Urinary bladder (tissue), 4 donors: ENCODE data around the gene NHEJ1. TPM values are rescaled to one million over a fixed set of nuclear protein-coding genes. Genes with fewer than 3 reads are reported as not detected.

Experiments used
- DNase-seq: peaks from one replicate; pipeline ENCODE4 v3.0.0-alpha.2; 2015; ENCODE audit errors: extremely low spot score
- H3K27ac ChIP-seq: one replicate; pipeline ENCODE4 v1.5.1; 2013; ENCODE audit warnings: low read depth, mild to moderate bottlenecking, moderate library complexity
- H3K36me3 ChIP-seq: one replicate; pipeline ENCODE4 v1.6.1; 2013; ENCODE audit warnings: mild to moderate bottlenecking, moderate library complexity; ENCODE audit not compliant: insufficient read depth
- H3K4me1 ChIP-seq: one replicate; pipeline ENCODE4 v1.6.1; 2013; ENCODE audit warnings: mild to moderate bottlenecking, moderate library complexity; ENCODE audit not compliant: insufficient read depth
- H3K4me3 ChIP-seq: one replicate; pipeline ENCODE4 v1.5.1; 2013; ENCODE audit warnings: low read depth, low read length
- WGBS: extraction: QIAGEN DNeasy Blood & Tissue Kit; methylation state at CpG from one replicate; pipeline ENCODE4 v1.1.7; 2013; 5-methylcytosine and 5-hydroxymethylcytosine counted together
- polyA plus RNA-seq: library from polyadenylated mRNA; stranded (reverse); fragments of 200-250 nt; gene quantifications from one replicate; pipeline ENCODE4 v1.2.3, GENCODE V29; 2013
- total RNA-seq: library from RNA; depleted of rRNA; stranded (reverse); fragments of >200 nt; gene quantifications from one replicate; pipeline ENCODE4 v1.2.3, GENCODE V29; 2014
- donor health status: healthy with polysubstance abuse.
- donor health status: healthy.

The NHEJ1 gene
- total and polyA plus RNA-seq, 2 donors, result 13.3 to 17.6 TPM

- Histone ChIP-seq H3K4me3 (no peak overlapping the region), H3K4me1 (no peaks in the 10 kb centered on the region), H3K36me3 (peaks cover 5% of the 10 kb centered on the region), H3K27ac (no peak overlapping the region)
- 51% methylated on average over 5 of the region's 5 CpGs for WGBS
- no peak for DNase-seq
Measured at GRCh38 chr2:219167997-219168396, 7.4 kb upstream of the NHEJ1 start.

- H3K27ac ChIP-seq, result no peak overlapping the region
- no peak for DNase-seq
- no peaks in the 10 kb centered on the region for H3K4me1 ChIP-seq
- no peak overlapping the region for H3K4me3 ChIP-seq
- no peaks in the 10 kb centered on the region for H3K36me3 ChIP-seq
- 85% methylated on average over 10 of the region's 10 CpGs for WGBS
Measured at GRCh38 chr2:219165058-219165911, 4.7 kb upstream of the NHEJ1 start.

DNA sequence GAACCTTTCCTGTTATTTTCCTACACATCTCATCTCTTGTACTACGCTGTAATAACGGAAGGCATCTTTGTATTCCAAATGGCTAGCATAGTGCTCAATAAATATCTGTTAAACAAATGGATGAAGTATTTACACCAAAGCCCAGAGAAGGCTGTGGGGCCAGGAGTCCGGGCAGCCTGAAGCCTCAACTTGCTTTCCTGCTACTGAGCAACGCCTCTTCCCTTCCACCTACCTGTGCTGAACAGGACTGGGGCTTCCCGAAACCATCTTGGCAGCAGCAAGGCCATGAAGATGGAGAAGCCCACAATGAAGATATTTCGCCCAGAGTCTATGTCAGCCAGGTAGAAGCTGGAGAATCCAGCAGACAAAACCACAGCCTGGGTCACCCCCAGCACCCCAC, 2.5 kb upstream of the NHEJ1 start:
- H3K4me1 ChIP-seq, result no peaks in the 10 kb centered on the region
- no peak overlapping the region for H3K27ac ChIP-seq
- 88% methylated on average over 6 of the region's 6 CpGs for WGBS
- no peak for DNase-seq
- no peak overlapping the region for H3K4me3 ChIP-seq
- no peaks in the 10 kb centered on the region for H3K36me3 ChIP-seq

DNA sequence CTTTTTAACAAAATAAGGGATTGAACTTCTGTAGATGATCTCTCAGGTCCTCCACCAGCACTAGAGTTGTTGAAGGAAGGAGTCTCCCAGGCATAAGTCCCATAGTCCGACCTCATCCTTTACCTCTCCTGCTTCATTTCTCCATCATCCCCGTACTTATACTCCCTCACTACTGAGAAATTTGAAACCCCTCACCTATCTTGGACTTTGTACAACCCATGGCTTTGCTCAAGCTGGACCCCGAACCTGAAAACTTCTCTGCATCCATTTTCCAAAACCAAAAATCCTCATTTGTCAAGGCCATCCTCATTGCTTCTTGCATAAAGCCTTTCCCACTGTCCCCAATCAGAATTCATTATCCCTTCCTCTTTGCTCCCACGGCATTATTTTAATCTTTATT, 482 bp upstream of the NHEJ1 start:
- H3K36me3 ChIP-seq, result no peaks in the 10 kb centered on the region
- no peak for DNase-seq
- H3K4me1 ChIP-seq, result no peaks in the 10 kb centered on the region
- 71% methylated on average over 4 of the region's 4 CpGs for WGBS
- H3K4me3 ChIP-seq, result peak overlapping the region; percentile 45
- peak overlapping the region; percentile 90 for H3K27ac ChIP-seq

- WGBS, result 7% methylated on average over 18 of the region's 18 CpGs
- no peak for DNase-seq
- H3K27ac ChIP-seq, result peak overlapping the region; percentile 15
- H3K36me3 ChIP-seq, result no peaks in the 10 kb centered on the region
- H3K4me3 ChIP-seq, result peak overlapping the region; percentile 45
- no peaks in the 10 kb centered on the region for H3K4me1 ChIP-seq
Measured at GRCh38 chr2:219159771-219160185, 837 bp downstream of the NHEJ1 start.

GRCh38 chr2:219158586-219158985, 2.0 kb downstream of the NHEJ1 start:
- no peak overlapping the region for H3K4me3 ChIP-seq
- no peak for DNase-seq
- H3K4me1 ChIP-seq, result no peaks in the 10 kb centered on the region
- 76% methylated on average over 3 of the region's 3 CpGs for WGBS
- peaks cover under 1% of the 10 kb centered on the region for H3K36me3 ChIP-seq
- no peak overlapping the region for H3K27ac ChIP-seq

GRCh38 chr2:219158025-219158424, 2.6 kb downstream of the NHEJ1 start:
- no peak overlapping the region for H3K4me3 ChIP-seq
- no peak overlapping the region for H3K27ac ChIP-seq
- H3K4me1 ChIP-seq, result no peaks in the 10 kb centered on the region
- H3K36me3 ChIP-seq, result peaks cover 2% of the 10 kb centered on the region
- DNase-seq, result no peak
- 97% methylated on average over 4 of the region's 4 CpGs for WGBS

GRCh38 chr2:219157396-219157795, 3.2 kb downstream of the NHEJ1 start:
- peaks cover 2% of the 10 kb centered on the region for H3K36me3 ChIP-seq
- no peak overlapping the region for H3K4me3 ChIP-seq
- DNase-seq, result no peak
- H3K27ac ChIP-seq, result no peak overlapping the region
- H3K4me1 ChIP-seq, result no peaks in the 10 kb centered on the region
- 90% methylated on average over 8 of the region's 8 CpGs for WGBS

- Histone ChIP-seq H3K4me3 (no peak overlapping the region), H3K27ac (no peak overlapping the region), H3K36me3 (peaks cover 2% of the 10 kb centered on the region), H3K4me1 (no peaks in the 10 kb centered on the region)
- WGBS, result 13% methylated on average over 4 of the region's 4 CpGs
- DNase-seq, result peak; percentile 66
Measured at GRCh38 chr2:219155054-219155644, 5.5 kb downstream of the NHEJ1 start.

GRCh38 chr2:219149667-219150066, 10.9 kb downstream of the NHEJ1 start:
- 9% methylated on average over 1 of the region's 1 CpG for WGBS
- no peak for DNase-seq
- peaks cover 7% of the 10 kb centered on the region for H3K36me3 ChIP-seq
- H3K27ac ChIP-seq, result no peak overlapping the region
- H3K4me3 ChIP-seq, result no peak overlapping the region
- no peaks in the 10 kb centered on the region for H3K4me1 ChIP-seq

DNA sequence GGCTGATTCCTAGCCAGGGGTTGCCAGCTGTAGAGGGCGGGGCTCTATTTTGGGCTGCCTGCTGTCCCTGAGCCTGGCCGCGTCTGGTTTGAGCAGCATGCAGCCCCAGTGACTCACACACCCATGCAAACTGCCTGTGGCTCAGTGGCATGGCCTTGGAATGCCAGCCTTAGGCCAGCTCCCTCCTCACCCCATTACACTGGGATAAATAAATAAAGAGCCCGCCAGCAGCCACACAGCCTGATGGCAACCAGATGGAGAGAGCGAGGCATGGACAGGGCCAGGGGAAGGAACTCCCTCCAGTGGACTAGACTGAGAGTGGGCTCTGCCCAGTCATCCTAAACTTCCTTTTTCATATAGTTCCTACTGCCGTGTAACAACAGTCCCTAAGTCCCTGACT, 18.3 kb downstream of the NHEJ1 start:
- Histone ChIP-seq H3K4me3 (no peak overlapping the region), H3K4me1 (no peaks in the 10 kb centered on the region), H3K36me3 (peaks cover 14% of the 10 kb centered on the region), H3K27ac (no peak overlapping the region)
- 87% methylated on average over 6 of the region's 6 CpGs for WGBS
- DNase-seq, result no peak

- Histone ChIP-seq H3K4me3 (no peak overlapping the region), H3K27ac (no peak overlapping the region), H3K36me3 (peaks cover 11% of the 10 kb centered on the region), H3K4me1 (no peaks in the 10 kb centered on the region)
- 91% methylated on average over 3 of the region's 3 CpGs for WGBS
- no peak for DNase-seq
Measured at GRCh38 chr2:219140722-219141121, 19.9 kb downstream of the NHEJ1 start.

GRCh38 chr2:219133976-219134375, 26.6 kb downstream of the NHEJ1 start:
- DNase-seq, result no peak
- no peak overlapping the region for H3K27ac ChIP-seq
- no peaks in the 10 kb centered on the region for H3K36me3 ChIP-seq
- H3K4me3 ChIP-seq, result no peak overlapping the region
- no peaks in the 10 kb centered on the region for H3K4me1 ChIP-seq
- WGBS, result 91% methylated on average over 4 of the region's 4 CpGs

GRCh38 chr2:219131744-219132143, 28.9 kb downstream of the NHEJ1 start:
- whole genome bisulfite sequencing, result 84% methylated on average over 4 of the region's 4 CpGs
- H3K27ac ChIP-seq, result no peak overlapping the region
- DNase-seq, result no peak
- H3K36me3 ChIP-seq, result no peaks in the 10 kb centered on the region
- no peak overlapping the region for H3K4me3 ChIP-seq
- H3K4me1 ChIP-seq, result no peaks in the 10 kb centered on the region
